GM19025 (cell line): Measurements from ENCODE around the gene PARVA.
"Not testable (repeated sequence)": the region's sequence is repeated elsewhere in the genome, so short reads cannot be mapped to it uniquely, and the experiment has no call there.

Experiments used
- ATAC-seq: cut with Tn5 transposase; IDR thresholded peaks from one replicate; pipeline ENCODE4 v1.9.1; 2021; ENCODE audit warnings: mild to moderate bottlenecking, low read depth, moderate library complexity; ENCODE audit not compliant: unreplicated experiment

PARVA gene

GRCh38 chr11:12520576-12520975 lies 143.2 kb downstream of the PARVA start:
- ATAC-seq, result not testable (repeated sequence)

GRCh38 chr11:12523180-12523924 lies 146.0 kb downstream of the PARVA start:
- no peak for ATAC-seq

GRCh38 chr11:12524865-12525264 lies 147.5 kb downstream of the PARVA start:
- ATAC-seq, result no peak

- ATAC-seq, result no peak
These were observed 148.2 kb downstream of the PARVA start for GRCh38 chr11:12525466-12526055.

GRCh38 chr11:12526789-12527188 lies 149.4 kb downstream of the PARVA start:
- ATAC-seq, result no peak

GRCh38 chr11:12528487-12528886 lies 151.1 kb downstream of the PARVA start:
- ATAC-seq, result no peak

- no peak for ATAC-seq
These were observed 151.7 kb downstream of the PARVA start for GRCh38 chr11:12529041-12529440.

- no peak for ATAC-seq
These were observed 152.4 kb downstream of the PARVA start for GRCh38 chr11:12529793-12530192.

GRCh38 chr11:12531020-12531419 lies 153.6 kb downstream of the PARVA start:
- no peak for ATAC-seq

- no peak for ATAC-seq
These were observed 154.3 kb downstream of the PARVA start for GRCh38 chr11:12531681-12532080.

GRCh38 chr11:12532580-12532979 lies 155.2 kb downstream of the PARVA start:
- no peak for ATAC-seq

GRCh38 chr11:12534549-12534948 lies 157.2 kb downstream of the PARVA start:
- ATAC-seq, result no peak

GRCh38 chr11:12535321-12535720 lies 157.9 kb downstream of the PARVA start:
- no peak for ATAC-seq

- no peak for ATAC-seq
These were observed 159.2 kb downstream of the PARVA start for GRCh38 chr11:12536566-12536965.

GRCh38 chr11:12537778-12538401 lies 160.5 kb downstream of the PARVA start:
- no peak for ATAC-seq

- no peak for ATAC-seq
These were observed 161.6 kb downstream of the PARVA start for GRCh38 chr11:12538889-12539421.

- ATAC-seq, result no peak
These were observed 162.2 kb downstream of the PARVA start for GRCh38 chr11:12539572-12539971.

- no peak for ATAC-seq
These were observed 162.8 kb downstream of the PARVA start for GRCh38 chr11:12540075-12540680.

- no peak for ATAC-seq
These were observed 163.7 kb downstream of the PARVA start for GRCh38 chr11:12540913-12541582.

- no peak for ATAC-seq
These were observed 164.3 kb downstream of the PARVA start for GRCh38 chr11:12541583-12542151.
